ENCODE results near the gene TFR2.

DNA sequence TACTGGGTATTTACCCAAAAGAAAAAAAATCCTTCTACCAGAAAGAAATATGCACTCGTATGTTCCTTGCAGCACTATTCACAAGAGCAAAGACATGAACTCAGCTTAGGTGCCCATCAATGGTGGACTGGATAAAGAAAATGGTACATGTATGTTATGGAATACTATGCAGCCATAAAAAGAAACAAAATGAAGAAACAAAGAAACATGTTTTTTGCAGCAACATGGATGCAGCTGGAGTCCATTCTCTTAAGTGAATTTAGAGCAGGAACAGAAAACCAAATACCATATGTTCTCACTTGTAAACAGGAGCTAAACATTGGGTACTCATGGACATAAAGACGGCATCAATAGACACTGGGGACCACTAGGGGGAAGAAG, 26.7 kb upstream of the TFR2 start:
- TF ChIP-seq, protein P1, sequence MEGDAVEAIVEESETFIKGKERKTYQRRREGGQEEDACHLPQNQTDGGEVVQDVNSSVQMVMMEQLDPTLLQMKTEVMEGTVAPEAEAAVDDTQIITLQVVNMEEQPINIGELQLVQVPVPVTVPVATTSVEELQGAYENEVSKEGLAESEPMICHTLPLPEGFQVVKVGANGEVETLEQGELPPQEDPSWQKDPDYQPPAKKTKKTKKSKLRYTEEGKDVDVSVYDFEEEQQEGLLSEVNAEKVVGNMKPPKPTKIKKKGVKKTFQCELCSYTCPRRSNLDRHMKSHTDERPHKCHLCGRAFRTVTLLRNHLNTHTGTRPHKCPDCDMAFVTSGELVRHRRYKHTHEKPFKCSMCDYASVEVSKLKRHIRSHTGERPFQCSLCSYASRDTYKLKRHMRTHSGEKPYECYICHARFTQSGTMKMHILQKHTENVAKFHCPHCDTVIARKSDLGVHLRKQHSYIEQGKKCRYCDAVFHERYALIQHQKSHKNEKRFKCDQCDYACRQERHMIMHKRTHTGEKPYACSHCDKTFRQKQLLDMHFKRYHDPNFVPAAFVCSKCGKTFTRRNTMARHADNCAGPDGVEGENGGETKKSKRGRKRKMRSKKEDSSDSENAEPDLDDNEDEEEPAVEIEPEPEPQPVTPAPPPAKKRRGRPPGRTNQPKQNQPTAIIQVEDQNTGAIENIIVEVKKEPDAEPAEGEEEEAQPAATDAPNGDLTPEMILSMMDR (IDR thresholded peaks at IDR 0.05): no peak
- TF ChIP-seq POLR2A (IDR thresholded peaks at IDR 0.05): no peak
